ENCODE results near the gene EPDR1. TPM values are rescaled to one million over a fixed set of nuclear protein-coding genes. Genes with fewer than 3 reads are reported as not detected.

The EPDR1 gene
- polyA plus RNA-seq, 3 donors: 0.25 to 1.2 (median 1.1) TPM

DNA sequence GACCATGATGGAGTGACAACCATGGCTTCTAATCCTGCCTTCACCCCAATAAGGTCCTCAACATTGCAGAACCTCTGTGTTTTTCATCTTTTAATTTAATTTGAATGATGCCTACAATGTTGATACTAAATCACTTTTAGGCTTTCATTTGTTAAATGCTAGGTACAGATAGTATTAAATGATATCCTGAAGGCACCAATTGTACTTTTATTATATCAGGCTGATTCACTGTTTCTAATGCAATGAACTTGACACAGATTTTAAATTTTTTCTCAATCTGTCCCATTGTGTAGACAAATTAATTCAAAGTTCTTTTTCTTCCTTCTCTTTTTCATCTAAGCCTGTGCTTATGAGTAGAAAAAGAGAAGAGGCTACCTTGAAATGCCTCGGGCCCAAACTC is 5.2 kb downstream of the EPDR1 start:
- TF ChIP-seq CTCF (IDR thresholded peaks at IDR 0.05): no peak
- no CpG with 5 or more reads among the region's 1 CpG for WGBS (ENCODE audit: insufficient coverage)
- intact Hi-C loops (cut with micrococcal nuclease): no loop called here

DNA sequence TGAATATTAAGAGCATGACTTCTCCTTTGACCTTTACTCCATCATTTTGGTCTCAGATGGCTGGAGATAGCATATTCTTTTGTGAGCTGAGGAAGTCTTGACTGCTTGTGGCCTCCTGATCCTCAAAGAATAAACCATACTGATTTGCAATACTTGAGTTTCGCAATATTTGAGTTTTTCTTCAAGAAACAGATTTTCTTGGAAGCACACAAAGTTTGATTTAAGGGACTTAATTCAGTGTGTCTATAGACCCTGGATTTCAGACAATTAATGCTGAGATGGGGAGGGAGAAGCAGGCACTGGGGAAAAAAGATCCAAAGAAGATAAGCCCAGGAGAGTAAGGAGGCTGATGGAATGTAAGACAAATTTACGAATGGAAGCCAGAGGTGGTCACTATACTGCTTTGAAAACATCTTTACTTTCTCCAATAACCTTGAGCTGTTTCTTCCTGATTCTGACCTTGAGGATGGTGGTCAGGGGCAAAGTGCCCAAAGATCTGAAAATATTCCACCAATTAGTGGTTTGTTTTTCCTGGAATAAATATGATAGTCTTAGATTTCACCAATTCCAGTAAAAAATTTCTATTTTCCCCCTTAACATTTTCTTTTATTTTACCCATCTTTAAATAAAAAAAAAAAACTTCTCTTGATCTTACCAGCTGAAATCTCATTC is 7.5 kb downstream of the EPDR1 start:
- Histone ChIP-seq H3K9ac (ENCODE audit: insufficient read depth, low read length, poor library complexity, severe bottlenecking) (no peak overlapping the region), H3K36me3 (replicated peaks in 1 of 2; ENCODE audit: control insufficient read depth in 1 of 2, insufficient read depth in 2 of 2, low read length in 2 of 2) (peaks cover 0 to 6% of the 10 kb centered on the region in 2 donors), H3K4me2 (replicated peaks; ENCODE audit: extremely low read depth, low read length, poor library complexity, severe bottlenecking) (no peak overlapping the region), H3K27me3 (ENCODE audit: control insufficient read depth in 2 of 2, insufficient read depth in 2 of 2, low read length in 2 of 2) (no peaks in the 10 kb centered on the region), H2AFZ (ENCODE audit: insufficient read depth, low read depth, low read length, poor library complexity, severe bottlenecking) (no peak overlapping the region), H3K79me2 (ENCODE audit: insufficient read depth, low read length) (peaks cover 4% of the 10 kb centered on the region), H3K4me1 (ENCODE audit: control insufficient read depth in 1 of 2, insufficient read depth in 2 of 2, low read length in 2 of 2) (peaks cover 6% of the 10 kb centered on the region in 2 donors), H4K20me1 (ENCODE audit: insufficient read depth, low read length) (no peaks in the 10 kb centered on the region), H3K4me3 (replicated peaks in 1 of 3; ENCODE audit: low read depth in 2 of 3, low read length in 3 of 3) (no peak overlapping the region), H3K27ac (ENCODE audit: low read depth in 1 of 2, low read length in 2 of 2) (no peak overlapping the region), H3K9me3 (replicated peaks in 1 of 2; ENCODE audit: control insufficient read depth in 1 of 2, insufficient read depth in 1 of 2, low read length in 2 of 2) (peaks cover 2 to 14% of the 10 kb centered on the region in 2 donors)
- Mint-ChIP-seq H3K36me3 (peaks cover 0 to 3% of the 10 kb centered on the region in 2 donors), H3K27me3 (ENCODE audit: low read depth in 3 of 3) (no peaks in the 10 kb centered on the region), H3K4me3 (no peak overlapping the region), H3K4me1 (no peaks in the 10 kb centered on the region), H3K9me3 (peaks cover 3 to 21% (median 14%) of the 10 kb centered on the region in 7 donors), H3K27ac (no peak overlapping the region)
- TF ChIP-seq CTCF (IDR thresholded peaks at IDR 0.05): no peak
- intact Hi-C loops (cut with micrococcal nuclease): no loop called here
- DNase-seq: no peak
- WGBS (ENCODE audit: insufficient coverage): no CpG with 5 or more reads among the region's 2 CpGs

More for the DNA sequence above, 5.2 kb downstream of the EPDR1 start:
- H3K36me3 ChIP-seq (replicated peaks in 1 of 2; ENCODE audit: control insufficient read depth in 1 of 2, insufficient read depth in 2 of 2, low read length in 2 of 2): peaks cover 0 to 6% of the 10 kb centered on the region in 2 donors
- no peak for DNase-seq
- H3K4me3 Mint-ChIP-seq: no peak overlapping the region
- H3K36me3 Mint-ChIP-seq: peaks cover 0 to 3% of the 10 kb centered on the region in 2 donors
- H3K27ac ChIP-seq (ENCODE audit: low read depth in 1 of 2, low read length in 2 of 2): no peak overlapping the region
- H3K27ac Mint-ChIP-seq: no peak overlapping the region
- no peak overlapping the region for H2AFZ ChIP-seq (ENCODE audit: insufficient read depth, low read depth, low read length, poor library complexity, severe bottlenecking)
- no peaks in the 10 kb centered on the region for H4K20me1 ChIP-seq (ENCODE audit: insufficient read depth, low read length)
- H3K27me3 Mint-ChIP-seq (ENCODE audit: low read depth in 3 of 3): peaks cover 0 to 6% (median 3%) of the 10 kb centered on the region in 3 donors
- no peak overlapping the region for H3K4me2 ChIP-seq (replicated peaks; ENCODE audit: extremely low read depth, low read length, poor library complexity, severe bottlenecking)
- H3K4me1 ChIP-seq (ENCODE audit: control insufficient read depth in 1 of 2, insufficient read depth in 2 of 2, low read length in 2 of 2): peaks cover 16 to 18% of the 10 kb centered on the region in 2 donors
- H3K9ac ChIP-seq (ENCODE audit: insufficient read depth, low read length, poor library complexity, severe bottlenecking): no peak overlapping the region
- no peak overlapping the region for H3K4me3 ChIP-seq (replicated peaks in 1 of 3; ENCODE audit: low read depth in 2 of 3, low read length in 3 of 3)
- H3K9me3 Mint-ChIP-seq: peaks cover 3 to 21% (median 14%) of the 10 kb centered on the region in 7 donors
- H3K27me3 ChIP-seq (ENCODE audit: control insufficient read depth in 2 of 2, insufficient read depth in 2 of 2, low read length in 2 of 2): no peaks in the 10 kb centered on the region
- peaks cover 2 to 14% of the 10 kb centered on the region in 2 donors for H3K9me3 ChIP-seq (replicated peaks in 1 of 2; ENCODE audit: control insufficient read depth in 1 of 2, insufficient read depth in 1 of 2, low read length in 2 of 2)
- H3K4me1 Mint-ChIP-seq: peaks cover 9% of the 10 kb centered on the region
- peaks cover 7% of the 10 kb centered on the region for H3K79me2 ChIP-seq (ENCODE audit: insufficient read depth, low read length)

Data from CD14-positive monocyte (primary cell).